Calu3 (cell line): ENCODE measurements around the gene DRAP1. TPM values are rescaled to one million over a fixed set of nuclear protein-coding genes. Genes with fewer than 3 reads are reported as not detected.

Experiments used
- BruUV-seq: library from RNA; stranded (reverse); fragments of 400-500 nt; replicated peaks from 2 replicates; lab custom pipeline; 2021; lab: Mats Ljungman, UMichigan
- CTCF ChIA-PET: fragments of 300-600 bp; sonication (Branson Sonifier 250); formaldehyde crosslinking; loops from one replicate; lab custom pipeline; 2022; ENCODE audit warnings: antibody characterized with exemption; lab: Charles Lee
- DNase-seq: peaks from one replicate; pipeline ENCODE4 v3.0.0; 2022
- H3K27ac Mint-ChIP-seq: one replicate; pipeline ENCODE4 v1.8.0; 2022; ENCODE audit warnings: mixed read lengths; ENCODE audit not compliant: unreplicated experiment
- H3K27me3 Mint-ChIP-seq: one replicate; pipeline ENCODE4 v1.8.0; 2022; ENCODE audit warnings: mixed read lengths; ENCODE audit not compliant: unreplicated experiment
- H3K36me3 Mint-ChIP-seq: one replicate; pipeline ENCODE4 v1.8.0; 2022; ENCODE audit warnings: mild to moderate bottlenecking, moderate library complexity, mixed read lengths; ENCODE audit not compliant: insufficient read depth, unreplicated experiment
- H3K4me1 Mint-ChIP-seq: one replicate; pipeline ENCODE4 v1.8.0; 2022; ENCODE audit warnings: mild to moderate bottlenecking, low read depth, mixed read lengths; ENCODE audit not compliant: unreplicated experiment
- H3K4me3 Mint-ChIP-seq: one replicate; pipeline ENCODE4 v1.8.0; 2022; ENCODE audit warnings: mild to moderate bottlenecking, low read depth, moderate library complexity, mixed read lengths; ENCODE audit not compliant: unreplicated experiment
- H3K9me3 Mint-ChIP-seq: one replicate; pipeline ENCODE4 v1.8.0; 2022; ENCODE audit warnings: low read depth, mixed read lengths; ENCODE audit not compliant: unreplicated experiment
- CTCF ChIP-seq: fragments of 200-600 bp; IDR thresholded peaks from one replicate; pipeline ENCODE4 v1.8.0; 2022; ENCODE audit warnings: antibody characterized with exemption; ENCODE audit not compliant: unreplicated experiment
- intact Hi-C: fragments of 100-400 bp; cut with micrococcal nuclease; formaldehyde crosslinking; loops from one replicate; pipeline ENCODE4 v1.10.0; 2022; ENCODE audit not compliant: unreplicated experiment
- total RNA-seq: library from RNA; stranded (reverse); gene quantifications from 2 replicates; pipeline ENCODE4 v1.2.3, GENCODE V29; 2022

Gene DRAP1
- total RNA-seq, 1 experiment from 2014 or later, result 114 TPM

- intact Hi-C loops, result no loop called here
- peaks cover 17% of the 10 kb centered on the region for H3K4me1 Mint-ChIP-seq
- H3K27ac Mint-ChIP-seq, result peak within 1 kb of the TSS; percentile 91
- no peaks in the 10 kb centered on the region for H3K27me3 Mint-ChIP-seq
- H3K9me3 Mint-ChIP-seq, result no peaks in the 10 kb centered on the region
- CTCF ChIA-PET, result interaction anchor here (0.6 to 1.0 kb wide), 3 partner anchors 38 to 77 kb away, joined by 3 to 4 read pairs (median 3); partner anchors contain the start of gene FIBP
- TSS peak; percentile 96 for BruUV-seq
- peak within 1 kb of the TSS; percentile 85 for H3K4me3 Mint-ChIP-seq
- H3K36me3 Mint-ChIP-seq, result peaks cover 50% of the 10 kb centered on the region
- DNase-seq, result peak; percentile 95
- TF ChIP-seq CTCF, result no peak
Observed at GRCh38 chr11:65961267-65962140, 42.3 kb downstream of the DRAP1 start, which contains the start of gene SART1. Gene SART1, plus strand, starts transcription at chr11:65961734. Its CDS starts 47 bp downstream, at chr11:65961781.

GRCh38 chr11:65962141-65962564, 42.9 kb downstream of the DRAP1 start:
- peak overlapping the region; percentile 85 for H3K4me3 Mint-ChIP-seq
- H3K4me1 Mint-ChIP-seq, result peaks cover 17% of the 10 kb centered on the region
- H3K36me3 Mint-ChIP-seq, result peaks cover 57% of the 10 kb centered on the region
- peak overlapping the region; percentile 78 for H3K27ac Mint-ChIP-seq
- no peak for TF ChIP-seq CTCF
- TSS peak; percentile 67 for BruUV-seq
- intact Hi-C loops, result no loop called here
- CTCF ChIA-PET, result interaction anchor here (0.6 to 1.0 kb wide), 2 partner anchors 39 to 74 kb away, joined by 3 read pairs; partner anchors contain the start of gene FIBP
- H3K27me3 Mint-ChIP-seq, result no peaks in the 10 kb centered on the region
- H3K9me3 Mint-ChIP-seq, result no peaks in the 10 kb centered on the region
- DNase-seq, result no peak

GRCh38 chr11:65964906-65965305, 45.7 kb downstream of the DRAP1 start:
- CTCF ChIA-PET, result no interaction called here
- H3K27me3 Mint-ChIP-seq, result no peaks in the 10 kb centered on the region
- intact Hi-C loops, result no loop called here
- BruUV-seq, result no TSS peak
- H3K9me3 Mint-ChIP-seq, result no peaks in the 10 kb centered on the region
- no peak overlapping the region for H3K4me3 Mint-ChIP-seq
- DNase-seq, result no peak
- peaks cover 63% of the 10 kb centered on the region for H3K36me3 Mint-ChIP-seq
- peaks cover 17% of the 10 kb centered on the region for H3K4me1 Mint-ChIP-seq
- no peak for TF ChIP-seq CTCF
- no peak overlapping the region for H3K27ac Mint-ChIP-seq

GRCh38 chr11:65965986-65966762, 46.9 kb downstream of the DRAP1 start:
- intact Hi-C loops, result no loop called here
- no TSS peak for BruUV-seq
- Mint-ChIP-seq H3K4me3 (no peak overlapping the region), H3K9me3 (no peaks in the 10 kb centered on the region), H3K27ac (no peak overlapping the region), H3K36me3 (peaks cover 55% of the 10 kb centered on the region), H3K27me3 (no peaks in the 10 kb centered on the region), H3K4me1 (peaks cover 17% of the 10 kb centered on the region)
- no peak for TF ChIP-seq CTCF
- DNase-seq, result no peak
- CTCF ChIA-PET, result interaction anchor here (0.5 kb wide), 1 partner anchor 23 kb away, joined by 3 read pairs; no protein-coding TSS in a partner anchor
